CD4-positive, alpha-beta T cell treated with Interleukin-21 for 1 hour (primary cell): ENCODE data around the gene AFP.

Experiments
- DNase-seq: peaks from one replicate; pipeline ENCODE4 v3.0.0-alpha.2; 2020

The AFP gene

DNA sequence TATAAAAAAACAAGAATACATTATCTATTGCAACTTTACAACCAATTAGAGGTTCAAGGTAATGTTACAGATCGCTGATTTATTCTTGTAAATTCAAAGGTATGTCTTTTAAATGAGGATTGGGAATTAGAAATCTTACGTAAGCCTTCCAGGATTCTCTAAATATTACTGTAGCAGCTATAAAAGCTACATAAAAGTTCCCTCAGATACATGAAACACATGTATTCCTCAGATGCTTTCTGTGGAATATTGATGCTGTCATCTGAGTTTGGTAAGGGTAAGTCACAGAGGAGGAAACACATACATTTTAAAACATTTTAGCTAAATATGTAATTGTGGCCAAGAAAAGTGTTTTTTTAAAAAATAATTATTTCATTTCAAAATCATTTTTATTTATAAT lies 3.4 kb downstream of the AFP start:
- no peak for DNase-seq

DNA sequence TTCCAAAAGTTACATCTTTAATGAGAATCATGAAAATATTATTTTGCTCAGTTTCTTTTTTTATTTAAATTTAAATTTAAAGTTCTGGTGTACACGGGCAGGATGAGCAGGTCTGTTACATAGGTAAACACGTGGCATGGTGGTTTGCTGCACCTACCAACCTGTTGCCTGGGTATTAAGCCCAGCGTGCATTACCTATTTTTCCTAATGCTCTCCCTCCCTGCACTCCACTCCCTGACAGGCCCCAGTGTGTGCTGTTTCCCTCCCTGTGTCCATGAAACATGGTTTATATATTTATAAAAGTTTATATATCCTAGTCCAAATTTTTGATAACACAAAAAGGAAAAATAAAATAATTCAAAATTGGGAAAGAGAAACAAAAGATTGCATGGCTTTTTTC lies 4.0 kb downstream of the AFP start:
- DNase-seq = no peak

DNA sequence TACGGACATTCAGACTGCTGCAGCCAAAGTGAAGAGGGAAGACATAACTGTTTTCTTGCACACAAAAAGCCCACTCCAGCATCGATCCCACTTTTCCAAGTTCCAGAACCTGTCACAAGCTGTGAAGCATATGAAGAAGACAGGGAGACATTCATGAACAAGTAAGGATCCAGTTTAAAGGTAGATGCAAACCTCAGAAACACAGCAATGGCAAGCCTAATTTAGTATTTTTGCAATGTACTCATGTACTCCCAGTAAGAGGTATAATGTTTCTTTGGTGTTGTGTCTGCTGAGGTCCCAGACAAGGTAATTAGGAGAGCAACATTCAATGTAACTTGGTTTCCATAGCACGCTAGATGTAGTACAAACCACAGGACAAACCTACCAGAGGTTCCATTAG lies 4.6 kb downstream of the AFP start:
- DNase-seq = no peak

DNA sequence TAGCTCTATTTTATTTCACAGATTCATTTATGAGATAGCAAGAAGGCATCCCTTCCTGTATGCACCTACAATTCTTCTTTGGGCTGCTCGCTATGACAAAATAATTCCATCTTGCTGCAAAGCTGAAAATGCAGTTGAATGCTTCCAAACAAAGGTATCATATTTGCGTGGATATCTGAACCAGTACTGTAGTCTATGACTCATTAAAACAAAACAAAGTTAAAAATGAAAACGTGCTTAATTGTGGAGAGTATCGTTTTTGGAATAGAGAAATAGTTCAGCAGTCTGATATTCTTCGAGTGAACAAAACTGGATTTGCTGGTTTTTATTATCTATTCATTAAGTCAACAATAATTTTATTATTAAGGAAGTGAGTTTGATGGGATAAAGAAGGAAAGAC lies 6.3 kb downstream of the AFP start:
- DNase-seq = no peak

DNA sequence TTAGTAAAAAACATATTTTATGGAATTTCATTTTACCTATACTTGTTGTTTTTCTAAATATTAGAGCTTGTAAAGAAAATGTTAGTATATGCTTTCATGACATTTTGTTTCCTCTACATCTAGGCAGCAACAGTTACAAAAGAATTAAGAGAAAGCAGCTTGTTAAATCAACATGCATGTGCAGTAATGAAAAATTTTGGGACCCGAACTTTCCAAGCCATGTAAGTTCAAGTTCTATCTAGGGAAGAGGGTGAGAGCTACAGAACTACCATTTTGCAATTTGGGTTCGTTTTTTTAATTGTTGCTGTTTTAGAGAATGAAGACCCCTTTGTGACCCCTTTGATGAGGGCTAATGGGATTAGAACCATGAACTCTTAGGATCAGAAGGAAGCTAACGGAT lies 7.2 kb downstream of the AFP start:
- no peak for DNase-seq

DNA sequence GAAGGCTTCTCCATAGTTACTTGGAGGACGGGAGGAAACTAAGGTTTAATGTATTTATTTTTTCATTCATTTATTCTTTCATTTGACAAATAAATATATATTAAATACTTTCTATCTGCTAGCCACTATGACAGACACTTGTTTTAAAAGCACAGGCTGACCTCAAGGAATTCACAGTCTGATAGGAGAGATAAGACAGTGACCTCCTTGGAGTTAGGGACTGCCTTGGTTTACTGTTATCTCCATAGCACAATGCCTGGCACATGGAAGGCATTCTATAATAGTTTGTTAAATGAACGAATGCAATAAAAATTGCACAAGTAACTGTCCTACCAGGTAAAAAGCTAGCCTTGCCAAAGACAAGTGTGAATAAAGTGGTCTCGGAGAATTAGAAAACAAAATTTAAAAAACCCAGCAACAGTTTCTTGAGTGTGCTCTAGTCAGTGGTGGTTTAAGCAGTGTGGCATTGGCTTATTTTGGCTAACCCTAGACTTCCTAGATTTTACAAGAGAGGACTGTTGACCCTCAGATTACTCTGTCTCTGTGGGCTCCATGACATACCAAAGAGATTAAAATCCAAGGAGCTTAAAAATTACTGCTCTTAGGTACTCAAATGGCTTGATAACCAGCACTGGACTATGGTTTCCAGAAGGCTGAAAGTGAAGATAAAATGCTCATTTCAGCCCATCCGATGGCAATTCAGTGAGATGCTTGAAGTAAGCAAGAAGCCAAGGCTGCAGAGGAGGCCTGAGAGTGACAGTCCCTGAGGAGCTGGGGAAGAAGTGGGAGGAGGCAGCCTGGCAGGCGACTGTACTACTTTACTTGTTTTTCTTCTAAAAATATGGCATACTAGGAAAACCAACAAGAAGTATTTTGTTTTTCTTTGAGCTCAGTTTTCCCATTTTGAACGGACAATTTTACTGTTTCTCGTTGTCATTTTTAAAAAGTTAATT lies 9.6 kb downstream of the AFP start:
- no peak for DNase-seq

DNA sequence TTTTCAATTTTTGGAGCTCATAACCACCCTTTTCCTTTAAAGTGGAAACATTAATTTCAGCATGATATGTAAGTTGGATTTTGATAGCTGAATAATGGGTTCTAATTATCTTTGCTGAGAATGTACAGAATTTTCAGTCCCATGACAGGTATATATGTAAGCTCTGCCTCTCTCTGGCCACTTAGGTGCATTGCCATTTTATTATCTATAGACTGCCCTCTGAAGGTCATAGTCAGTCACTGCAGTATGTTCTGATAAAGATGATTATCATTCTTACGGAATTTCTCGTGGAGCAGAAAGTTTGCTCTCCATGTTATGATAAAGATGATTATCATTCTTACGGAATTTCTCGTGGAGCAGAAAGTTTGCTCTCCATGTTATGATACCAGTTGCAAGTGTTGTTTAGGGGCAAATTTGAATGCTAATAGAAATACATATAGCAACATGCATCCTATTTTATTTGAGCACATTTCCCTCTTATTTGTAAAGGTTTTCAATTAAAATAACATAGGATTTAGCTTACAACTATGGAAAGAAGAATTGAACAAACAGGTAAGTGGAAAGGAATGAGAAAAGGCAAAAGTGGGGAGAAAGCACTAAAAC lies 10.4 kb downstream of the AFP start:
- peak; percentile 35 for DNase-seq

DNA sequence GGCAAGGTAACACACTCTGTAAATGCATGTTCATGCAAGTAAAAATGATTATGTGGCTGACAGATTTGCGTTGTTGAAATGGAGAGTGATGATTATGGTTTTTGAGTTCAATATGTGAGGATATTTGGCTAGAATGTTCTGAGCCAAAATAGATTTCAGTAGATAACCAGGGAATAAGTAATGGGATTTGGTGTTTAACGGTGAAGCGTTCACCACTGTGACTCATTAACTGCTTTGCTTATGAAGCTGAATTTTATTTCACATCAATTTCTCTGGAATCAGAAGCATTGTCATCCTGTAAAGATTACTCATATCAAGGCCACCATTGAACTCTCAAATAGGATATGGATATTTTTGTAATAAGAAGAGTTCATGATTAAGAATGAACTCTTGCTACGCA lies 11.7 kb downstream of the AFP start:
- no peak for DNase-seq

DNA sequence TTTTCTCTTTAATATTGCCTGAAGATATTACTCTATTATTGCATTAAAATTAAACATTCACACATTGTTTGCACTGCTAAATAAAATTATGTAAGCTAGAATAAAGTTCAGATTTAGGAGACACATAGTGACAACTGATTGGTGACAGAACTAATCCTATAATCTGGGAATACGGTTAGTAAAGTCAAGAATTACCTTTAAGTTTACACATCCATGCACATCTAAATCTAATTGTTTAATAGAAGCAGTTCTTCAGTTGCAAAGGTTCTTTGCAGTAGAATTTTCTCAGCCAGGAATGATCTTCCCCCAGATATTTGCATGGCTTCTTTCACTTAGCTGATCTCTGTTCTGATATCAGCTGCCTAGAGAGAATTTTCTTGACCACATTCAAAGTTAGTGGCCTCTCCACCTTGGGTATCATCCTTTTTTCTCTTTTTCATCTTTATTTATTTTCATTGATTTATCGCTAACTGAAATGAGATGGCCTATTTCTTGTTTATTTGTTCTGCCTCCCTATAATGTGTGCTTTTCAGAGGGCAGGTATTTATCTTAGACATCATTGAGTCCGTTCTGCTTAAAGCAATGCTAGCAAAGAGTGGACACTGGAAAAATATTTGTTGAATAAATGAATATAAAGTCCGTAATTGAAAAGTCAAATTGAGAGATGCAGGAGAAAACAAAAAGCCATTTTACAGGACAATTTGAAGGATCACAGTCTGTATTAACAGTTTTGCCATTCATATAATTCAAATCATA lies 12.6 kb downstream of the AFP start:
- no peak for DNase-seq

DNA sequence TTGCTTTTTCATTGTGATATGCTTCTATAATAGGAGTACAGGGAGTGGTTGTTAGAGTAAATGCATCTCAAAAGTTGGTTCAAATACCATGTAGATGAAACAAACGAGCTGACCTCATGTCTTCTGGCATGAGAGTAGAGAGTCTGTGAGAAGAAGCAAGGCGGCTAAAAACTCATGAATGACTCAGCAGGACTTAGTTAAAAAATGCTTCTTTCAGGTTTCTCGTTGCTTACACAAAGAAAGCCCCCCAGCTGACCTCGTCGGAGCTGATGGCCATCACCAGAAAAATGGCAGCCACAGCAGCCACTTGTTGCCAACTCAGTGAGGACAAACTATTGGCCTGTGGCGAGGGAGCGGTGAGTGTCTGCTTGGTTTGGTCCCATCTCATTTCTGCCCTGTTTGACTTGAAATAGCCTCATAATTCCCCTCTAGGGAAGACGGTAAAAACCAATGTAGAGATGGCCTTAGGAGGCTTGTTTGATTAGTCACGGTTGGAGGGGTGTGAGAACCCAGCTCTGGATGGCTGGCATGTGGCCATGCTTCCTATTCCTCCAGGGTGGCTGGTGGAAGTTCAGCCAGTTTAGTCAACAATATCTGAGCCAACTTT lies 14.5 kb downstream of the AFP start:
- no peak for DNase-seq

DNA sequence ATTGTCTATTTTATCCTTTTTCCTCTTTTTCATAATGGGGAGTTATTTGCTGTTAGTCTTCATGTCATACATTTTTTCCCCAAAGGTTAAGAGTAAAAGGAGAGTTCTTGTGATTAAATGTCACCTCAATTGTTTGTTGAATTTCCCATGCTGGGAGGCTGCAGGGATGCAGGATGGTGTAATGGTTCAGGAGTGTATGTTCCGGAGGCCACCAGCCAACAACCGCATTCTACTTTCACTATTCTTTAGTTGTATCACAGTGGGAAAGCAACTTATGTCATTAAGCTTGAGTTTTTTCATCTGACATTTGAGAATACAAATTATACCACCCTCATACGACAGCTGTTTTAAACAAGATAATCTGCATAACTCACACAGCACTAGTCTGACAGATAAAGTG lies 15.4 kb downstream of the AFP start:
- DNase-seq = no peak

DNA sequence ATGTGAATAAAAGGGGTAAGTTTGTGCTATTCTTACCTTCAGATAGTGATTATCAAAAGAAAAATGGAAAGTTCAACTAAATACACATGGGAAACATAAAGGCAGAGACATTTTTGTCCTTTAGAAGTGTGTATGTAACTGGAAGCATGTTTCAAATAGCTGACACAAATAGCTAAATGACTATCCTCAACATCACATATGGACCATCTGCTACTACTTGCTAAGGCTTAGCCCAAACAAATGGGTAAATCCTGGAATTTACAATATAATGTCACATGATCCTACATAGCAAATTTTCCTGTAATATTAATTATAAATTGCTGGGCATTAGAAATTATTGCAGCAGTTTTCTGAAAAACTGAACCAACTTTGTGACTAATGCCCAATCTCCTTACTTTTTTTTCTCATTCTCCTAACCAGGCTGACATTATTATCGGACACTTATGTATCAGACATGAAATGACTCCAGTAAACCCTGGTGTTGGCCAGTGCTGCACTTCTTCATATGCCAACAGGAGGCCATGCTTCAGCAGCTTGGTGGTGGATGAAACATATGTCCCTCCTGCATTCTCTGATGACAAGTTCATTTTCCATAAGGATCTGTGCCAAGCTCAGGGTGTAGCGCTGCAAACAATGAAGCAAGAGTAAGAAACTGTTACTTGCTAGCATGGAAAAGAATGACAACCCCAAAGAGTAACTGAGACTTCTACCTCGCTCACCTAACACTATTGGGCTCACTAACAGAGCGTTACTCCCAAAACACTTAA lies 16.1 kb downstream of the AFP start:
- no peak for DNase-seq

DNA sequence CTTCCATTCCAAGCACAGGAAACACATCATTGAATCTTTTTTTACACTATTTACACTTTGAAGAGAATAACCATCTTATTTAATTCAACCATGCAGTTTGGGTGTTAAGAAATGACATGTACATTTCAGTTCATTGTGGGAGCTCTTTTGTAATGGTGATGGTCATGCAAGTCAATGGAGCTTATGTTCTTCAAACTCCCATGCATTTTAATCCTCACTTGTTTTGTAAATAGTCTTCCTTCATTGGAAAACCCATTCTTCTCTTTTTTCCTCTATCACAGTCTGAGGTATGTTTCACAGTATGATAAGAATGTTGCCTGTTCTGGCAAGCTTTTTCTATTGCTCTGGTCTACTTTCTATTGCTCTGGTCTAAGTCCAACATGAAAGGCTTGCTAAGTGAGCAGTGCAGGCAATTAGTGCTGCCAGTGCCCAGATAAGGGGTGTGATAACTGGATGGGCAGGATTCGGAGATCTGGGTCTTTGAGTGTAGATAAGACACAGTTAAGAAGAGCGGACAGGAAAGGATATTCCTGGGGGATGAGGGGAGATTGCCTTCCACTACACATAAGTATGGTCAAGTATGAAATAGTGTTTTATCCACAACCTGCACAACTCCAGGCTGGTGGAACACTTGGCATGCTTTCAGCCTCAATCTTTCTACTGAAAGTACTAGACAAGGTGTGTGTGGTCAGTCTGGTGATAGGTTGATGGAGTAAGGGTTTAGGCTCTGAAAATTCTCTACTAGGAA lies 17.1 kb downstream of the AFP start:
- no peak for DNase-seq

DNA sequence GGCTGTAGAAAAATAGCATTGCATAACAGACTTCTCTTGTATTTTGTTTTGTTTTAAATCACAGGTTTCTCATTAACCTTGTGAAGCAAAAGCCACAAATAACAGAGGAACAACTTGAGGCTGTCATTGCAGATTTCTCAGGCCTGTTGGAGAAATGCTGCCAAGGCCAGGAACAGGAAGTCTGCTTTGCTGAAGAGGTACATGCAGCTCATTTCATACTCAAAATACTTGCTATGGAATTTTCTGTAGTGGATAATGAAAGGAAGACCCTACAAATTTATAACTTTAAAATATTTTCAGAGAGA lies 17.6 kb downstream of the AFP start:
- no peak for DNase-seq

DNA sequence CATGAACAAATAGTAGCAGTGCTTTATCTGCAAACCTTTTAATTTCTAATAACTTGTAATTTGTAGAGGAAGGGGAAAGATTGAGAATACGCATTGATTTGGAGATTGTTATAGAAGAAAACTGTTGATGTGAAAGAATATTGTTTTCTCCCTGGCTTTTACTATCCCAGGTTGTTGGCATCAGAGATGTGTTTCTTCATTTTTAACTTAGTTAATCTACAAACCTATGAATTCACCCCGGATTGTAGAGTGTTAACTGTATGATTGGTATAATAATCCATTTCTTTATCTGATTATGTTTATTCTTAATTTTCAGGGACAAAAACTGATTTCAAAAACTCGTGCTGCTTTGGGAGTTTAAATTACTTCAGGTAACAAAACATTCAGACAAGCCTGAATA lies 18.9 kb downstream of the AFP start:
- DNase-seq = no peak

DNA sequence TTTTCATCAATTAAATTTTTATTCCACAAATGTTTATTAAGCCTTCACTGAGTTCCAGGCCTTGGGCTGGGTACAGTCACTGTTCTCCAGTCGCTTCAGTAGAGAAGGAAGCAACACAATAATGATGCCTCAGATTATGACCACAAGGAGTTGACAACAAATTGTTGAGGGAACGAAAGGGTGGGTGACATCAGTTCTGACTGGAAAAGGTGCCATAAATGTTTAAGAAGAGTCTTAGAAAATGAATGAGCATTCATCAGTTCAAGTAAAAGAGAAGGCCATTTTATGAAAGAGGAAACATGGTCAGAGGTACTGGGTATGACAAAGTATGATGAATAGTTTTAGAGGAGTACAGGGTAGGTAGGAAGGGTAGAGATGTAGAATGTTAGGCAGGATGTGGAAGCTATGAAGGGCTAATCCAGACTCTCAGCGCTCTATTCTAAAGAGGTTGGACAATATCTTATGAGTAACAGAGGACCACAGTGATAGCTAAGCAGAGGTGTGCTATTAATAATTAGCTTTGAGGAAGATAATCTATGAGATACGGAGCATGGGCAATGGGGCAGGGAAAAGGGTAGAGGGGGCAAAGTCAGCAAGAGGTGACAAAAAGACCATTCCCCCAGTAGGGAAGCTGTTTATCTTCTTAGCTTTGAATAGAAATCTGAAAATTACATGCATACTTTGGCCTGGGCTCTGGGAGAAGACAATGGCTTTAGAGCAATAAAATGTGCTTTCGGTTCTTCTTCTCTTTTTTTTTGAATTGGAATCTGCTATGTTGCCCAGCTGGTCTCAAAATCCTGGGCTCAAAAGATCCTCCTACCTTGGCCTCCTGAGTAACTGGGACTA lies 20.4 kb downstream of the AFP start:
- no peak for DNase-seq

DNA sequence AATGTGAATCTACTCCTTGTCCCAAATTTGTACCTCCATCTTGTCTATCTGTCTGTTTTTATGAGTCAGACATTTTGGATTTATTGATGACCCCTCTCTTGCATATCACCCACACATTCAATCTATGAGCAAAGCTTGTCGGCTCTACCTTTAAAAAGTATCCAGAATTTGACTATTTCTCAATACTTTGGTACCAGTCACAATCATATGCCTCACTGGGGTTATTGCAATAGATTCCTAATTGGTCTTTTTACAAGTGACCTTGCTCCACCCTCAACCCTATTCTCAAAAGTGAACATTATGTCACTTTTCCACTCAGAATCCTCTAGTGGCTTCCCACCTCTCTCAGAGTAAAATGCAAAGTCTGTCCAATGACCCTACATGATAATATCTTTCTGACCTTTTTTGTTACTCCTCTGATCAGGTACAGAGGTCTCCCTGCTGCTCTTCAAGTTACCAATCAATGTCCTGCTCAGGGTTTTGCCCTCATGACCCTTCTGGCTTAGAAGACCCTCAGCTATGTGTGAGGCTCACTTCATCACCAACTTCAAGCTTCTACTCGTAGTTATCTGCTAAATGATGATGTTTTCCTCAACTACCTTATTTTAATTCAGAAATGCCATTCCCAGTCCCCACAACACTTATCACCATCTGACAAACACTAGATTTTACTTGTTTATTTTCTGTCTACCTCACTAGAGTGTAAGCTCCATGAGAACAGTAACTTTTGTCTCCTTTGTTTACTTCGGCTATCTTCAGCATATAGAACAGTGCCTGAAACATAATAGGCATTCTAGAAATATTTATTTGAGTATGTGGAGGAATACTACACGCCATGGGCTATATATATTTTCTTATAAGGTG lies 22.4 kb downstream of the AFP start:
- no peak for DNase-seq

DNA sequence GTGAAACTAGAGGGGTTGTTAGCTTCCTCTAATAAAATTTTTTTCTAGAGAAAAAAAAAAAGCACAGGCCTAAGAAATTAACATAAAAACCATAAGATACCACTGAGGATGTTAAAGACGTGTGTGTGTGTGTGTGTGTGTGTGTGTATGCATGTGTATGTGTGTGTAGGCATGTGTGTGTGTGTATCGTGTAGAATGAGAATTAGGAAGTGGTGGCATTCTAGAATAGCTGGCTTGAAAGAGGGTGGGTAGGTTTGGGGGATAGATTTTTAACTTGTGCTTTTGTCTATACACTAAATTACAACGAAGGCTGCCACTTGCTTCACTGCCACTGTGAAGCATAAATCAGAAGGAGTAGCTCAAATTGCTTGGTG lies 23.0 kb downstream of the AFP start:
- no peak for DNase-seq

DNA sequence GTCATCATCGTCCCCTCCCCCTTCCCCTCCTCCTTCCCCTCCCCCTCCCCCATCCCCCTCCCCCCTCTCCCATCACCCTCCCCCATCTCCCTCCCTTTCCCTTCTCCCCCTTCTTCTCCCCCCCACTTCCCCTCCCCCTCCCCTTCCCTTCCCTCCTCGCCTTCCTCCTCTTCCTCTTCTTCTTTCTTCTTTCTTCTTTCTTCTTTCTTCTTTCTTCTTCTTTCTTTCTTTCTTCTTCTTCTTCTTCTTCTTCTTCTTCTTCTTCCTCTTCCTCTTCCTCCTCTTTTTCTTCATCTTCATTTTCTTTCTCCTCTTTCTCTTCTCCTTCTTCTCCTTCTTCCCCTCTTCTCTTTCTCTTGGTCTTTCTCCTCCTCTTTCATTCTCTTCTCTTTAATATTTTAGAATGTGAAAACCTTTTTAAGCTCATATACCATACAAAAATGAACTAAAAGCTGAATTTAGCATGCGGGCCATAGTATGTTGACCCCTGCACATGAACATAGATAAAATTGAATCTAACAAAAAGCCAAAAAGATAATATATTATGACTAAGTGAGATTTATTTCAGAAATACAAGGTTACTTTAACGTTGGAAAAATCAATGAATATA lies 25.0 kb downstream of the AFP start:
- DNase-seq = no peak

DNA sequence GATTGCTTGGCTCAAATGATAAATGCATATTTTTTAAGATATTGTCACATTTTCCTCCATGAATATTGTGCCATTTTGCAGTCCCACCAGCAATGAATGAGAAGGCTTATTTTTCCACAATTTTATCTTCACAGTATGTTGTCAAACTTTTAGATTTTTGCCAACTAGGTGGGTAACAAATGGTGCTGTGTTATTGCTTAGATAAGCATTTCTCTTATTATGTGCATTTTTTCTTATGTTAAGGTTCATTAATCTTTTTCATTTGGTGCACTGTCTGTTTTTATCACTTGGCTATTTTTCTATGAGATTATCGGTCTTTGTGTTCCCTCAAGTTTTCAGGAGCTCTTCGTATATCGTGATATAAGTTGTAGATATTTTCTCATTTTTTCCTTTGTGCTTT lies 32.1 kb downstream of the AFP start:
- no peak for DNase-seq
